ENCODE results near the gene TM9SF4.

TM9SF4 gene

GRCh38 chr20:32150291-32150848 lies 40.9 kb downstream of the TM9SF4 start:
- no peak overlapping the region for H3K4me3 Mint-ChIP-seq
- no peaks in the 10 kb centered on the region for H3K27me3 Mint-ChIP-seq
- CTCF ChIA-PET = no interaction called here
- no peak for DNase-seq
- peak overlapping the region; percentile 24 for H3K27ac Mint-ChIP-seq
- no peaks in the 10 kb centered on the region for H3K9me3 Mint-ChIP-seq
- no peaks in the 10 kb centered on the region for H3K4me1 Mint-ChIP-seq
- peaks cover 45% of the 10 kb centered on the region for H3K36me3 Mint-ChIP-seq

- no peak for DNase-seq
- CTCF ChIA-PET = no interaction called here
- H3K27me3 Mint-ChIP-seq = no peaks in the 10 kb centered on the region
- H3K9me3 Mint-ChIP-seq = no peaks in the 10 kb centered on the region
- no peak overlapping the region for H3K27ac Mint-ChIP-seq
- H3K4me3 Mint-ChIP-seq = no peak overlapping the region
- H3K36me3 Mint-ChIP-seq = peaks cover 29% of the 10 kb centered on the region
- no peaks in the 10 kb centered on the region for H3K4me1 Mint-ChIP-seq
These were observed 43.1 kb downstream of the TM9SF4 start for GRCh38 chr20:32152421-32153155.

- H3K4me1 Mint-ChIP-seq = no peaks in the 10 kb centered on the region
- H3K36me3 Mint-ChIP-seq = peaks cover 35% of the 10 kb centered on the region
- peak overlapping the region; percentile 28 for H3K27ac Mint-ChIP-seq
- H3K4me3 Mint-ChIP-seq = no peak overlapping the region
- H3K27me3 Mint-ChIP-seq = no peaks in the 10 kb centered on the region
- DNase-seq = no peak
- CTCF ChIA-PET = no interaction called here
- H3K9me3 Mint-ChIP-seq = no peaks in the 10 kb centered on the region
These were observed 43.7 kb downstream of the TM9SF4 start for GRCh38 chr20:32153156-32153665.

- DNase-seq = no peak
- Mint-ChIP-seq H3K4me3 (no peak overlapping the region), H3K36me3 (peaks cover 39% of the 10 kb centered on the region), H3K4me1 (no peaks in the 10 kb centered on the region), H3K27ac (no peak overlapping the region), H3K27me3 (no peaks in the 10 kb centered on the region), H3K9me3 (no peaks in the 10 kb centered on the region)
- CTCF ChIA-PET = no interaction called here
These were observed 44.3 kb downstream of the TM9SF4 start for GRCh38 chr20:32153771-32154170.

GRCh38 chr20:32155017-32155981 lies 45.8 kb downstream of the TM9SF4 start:
- no peaks in the 10 kb centered on the region for H3K9me3 Mint-ChIP-seq
- H3K4me3 Mint-ChIP-seq = no peak overlapping the region
- H3K36me3 Mint-ChIP-seq = peaks cover 34% of the 10 kb centered on the region
- CTCF ChIA-PET = interaction anchor here (1.1 kb wide), 1 partner anchor 59 kb away, joined by 3 read pairs; no protein-coding TSS in a partner anchor
- no peaks in the 10 kb centered on the region for H3K27me3 Mint-ChIP-seq
- no peaks in the 10 kb centered on the region for H3K4me1 Mint-ChIP-seq
- H3K27ac Mint-ChIP-seq = peak overlapping the region; percentile 5
- DNase-seq = peak; percentile 28

GRCh38 chr20:32157611-32158010 lies 48.1 kb downstream of the TM9SF4 start:
- no peak for DNase-seq
- Mint-ChIP-seq H3K4me1 (no peaks in the 10 kb centered on the region), H3K4me3 (no peak overlapping the region), H3K9me3 (no peaks in the 10 kb centered on the region), H3K27ac (no peak overlapping the region), H3K36me3 (peaks cover 40% of the 10 kb centered on the region), H3K27me3 (no peaks in the 10 kb centered on the region)
- CTCF ChIA-PET = no interaction called here

- CTCF ChIA-PET = no interaction called here
- Mint-ChIP-seq H3K9me3 (no peaks in the 10 kb centered on the region), H3K4me3 (no peak overlapping the region), H3K27ac (no peak overlapping the region), H3K27me3 (no peaks in the 10 kb centered on the region), H3K4me1 (no peaks in the 10 kb centered on the region), H3K36me3 (peaks cover 37% of the 10 kb centered on the region)
- no peak for DNase-seq
These were observed 48.8 kb downstream of the TM9SF4 start for GRCh38 chr20:32158351-32158750.

GRCh38 chr20:32158943-32159660 lies 49.6 kb downstream of the TM9SF4 start:
- peak overlapping the region; percentile 60 for H3K27ac Mint-ChIP-seq
- no peaks in the 10 kb centered on the region for H3K9me3 Mint-ChIP-seq
- no peaks in the 10 kb centered on the region for H3K27me3 Mint-ChIP-seq
- CTCF ChIA-PET = no interaction called here
- H3K4me1 Mint-ChIP-seq = no peaks in the 10 kb centered on the region
- no peak overlapping the region for H3K4me3 Mint-ChIP-seq
- H3K36me3 Mint-ChIP-seq = peaks cover 38% of the 10 kb centered on the region
- DNase-seq = no peak

- no peak overlapping the region for H3K4me3 Mint-ChIP-seq
- no peaks in the 10 kb centered on the region for H3K9me3 Mint-ChIP-seq
- peaks cover 37% of the 10 kb centered on the region for H3K36me3 Mint-ChIP-seq
- H3K4me1 Mint-ChIP-seq = no peaks in the 10 kb centered on the region
- CTCF ChIA-PET = no interaction called here
- no peak overlapping the region for H3K27ac Mint-ChIP-seq
- H3K27me3 Mint-ChIP-seq = no peaks in the 10 kb centered on the region
- no peak for DNase-seq
These were observed 50.3 kb downstream of the TM9SF4 start for GRCh38 chr20:32159766-32160221.

GRCh38 chr20:32160341-32160740 lies 50.8 kb downstream of the TM9SF4 start:
- Mint-ChIP-seq H3K27me3 (no peaks in the 10 kb centered on the region), H3K27ac (no peak overlapping the region), H3K36me3 (peaks cover 39% of the 10 kb centered on the region), H3K9me3 (no peaks in the 10 kb centered on the region), H3K4me1 (no peaks in the 10 kb centered on the region), H3K4me3 (no peak overlapping the region)
- CTCF ChIA-PET = no interaction called here
- no peak for DNase-seq

GRCh38 chr20:32162351-32162750 lies 52.8 kb downstream of the TM9SF4 start:
- Mint-ChIP-seq H3K9me3 (no peaks in the 10 kb centered on the region), H3K27me3 (no peaks in the 10 kb centered on the region), H3K27ac (no peak overlapping the region), H3K4me3 (no peak overlapping the region), H3K36me3 (peaks cover 54% of the 10 kb centered on the region), H3K4me1 (no peaks in the 10 kb centered on the region)
- no peak for DNase-seq
- CTCF ChIA-PET = no interaction called here

GRCh38 chr20:32163951-32164350 lies 54.4 kb downstream of the TM9SF4 start:
- no peak for DNase-seq
- CTCF ChIA-PET = no interaction called here
- Mint-ChIP-seq H3K4me1 (no peaks in the 10 kb centered on the region), H3K27me3 (no peaks in the 10 kb centered on the region), H3K36me3 (peaks cover 44% of the 10 kb centered on the region), H3K27ac (no peak overlapping the region), H3K4me3 (no peak overlapping the region), H3K9me3 (no peaks in the 10 kb centered on the region)

GRCh38 chr20:32164984-32165735 lies 55.6 kb downstream of the TM9SF4 start:
- CTCF ChIA-PET = no interaction called here
- peak overlapping the region; percentile 56 for H3K27ac Mint-ChIP-seq
- H3K27me3 Mint-ChIP-seq = no peaks in the 10 kb centered on the region
- no peaks in the 10 kb centered on the region for H3K9me3 Mint-ChIP-seq
- H3K4me1 Mint-ChIP-seq = no peaks in the 10 kb centered on the region
- H3K36me3 Mint-ChIP-seq = peaks cover 41% of the 10 kb centered on the region
- H3K4me3 Mint-ChIP-seq = no peak overlapping the region
- no peak for DNase-seq
